ENCODE data around the gene ARL8B. TPM values are rescaled to one million over a fixed set of nuclear protein-coding genes. Genes with fewer than 3 reads are reported as not detected.

Gene ARL8B
- total RNA-seq, 1 experiment from 2014 or later: 28.3 TPM

- POLR2A ChIA-PET: interaction anchor here (0.6 to 1.0 kb wide), 2 partner anchors 15 to 1963 kb away, joined by 3 to 4 read pairs; no protein-coding TSS in a partner anchor
- CTCF ChIA-PET: interaction anchor here (1.0 kb wide), 1 partner anchor 16 kb away, joined by 5 read pairs; no protein-coding TSS in a partner anchor
- H3K4me1 Mint-ChIP-seq: peaks cover 51% of the 10 kb centered on the region
- H3K9me3 Mint-ChIP-seq: no peaks in the 10 kb centered on the region
- DNase-seq (ENCODE audit: low spot score) (peak; percentile 26), ATAC-seq (peak; percentile 76)
- TF ChIP-seq TEAD1 (CRISPR knock-in tag; IDR thresholded peaks at IDR 0.05) (no peak), ZNF425 (CRISPR knock-in tag; conservative IDR thresholded peaks at IDR 0.05) (no peak), E2F4 (CRISPR knock-in tag; IDR thresholded peaks at IDR 0.05; ENCODE audit: borderline replicate concordance, low read depth) (no peak), IRF1 (CRISPR knock-in tag; IDR thresholded peaks at IDR 0.05) (no peak)
- H3K27me3 Mint-ChIP-seq (ENCODE audit: low read depth): no peaks in the 10 kb centered on the region
- peaks cover 80% of the 10 kb centered on the region for H3K36me3 Mint-ChIP-seq
- H3K27ac Mint-ChIP-seq: peak overlapping the region; percentile 92
- peak overlapping the region; percentile 39 for H3K4me3 Mint-ChIP-seq
These were observed 90.8 kb downstream of the ARL8B start for GRCh38 chr3:5212628-5213573.

- Mint-ChIP-seq H3K36me3 (peaks cover 75% of the 10 kb centered on the region), H3K27me3 (ENCODE audit: low read depth) (no peaks in the 10 kb centered on the region), H3K4me1 (peaks cover 57% of the 10 kb centered on the region), H3K9me3 (no peaks in the 10 kb centered on the region), H3K4me3 (peak overlapping the region; percentile 39), H3K27ac (peak overlapping the region; percentile 92)
- peak; percentile 77 for DNase-seq (ENCODE audit: low spot score)
- ATAC-seq: peak; percentile 94
- TF ChIP-seq USF1 (CRISPR knock-in tag; IDR thresholded peaks at IDR 0.05): peak; percentile 58; the same call in 1 of the 2 replicates
- no peak for TF ChIP-seq CTCF (IDR thresholded peaks at IDR 0.05)
- no peak for TF ChIP-seq ZNF671 (CRISPR knock-in tag; IDR thresholded peaks at IDR 0.05)
- peak; percentile 47 for TF ChIP-seq MAX (CRISPR knock-in tag; IDR thresholded peaks at IDR 0.05)
- peak; percentile 89; the same call in 1 of the 2 replicates for TF ChIP-seq FOXP4 (CRISPR knock-in tag; IDR thresholded peaks at IDR 0.05)
- peak; percentile 81; the same call in 1 of the 2 replicates for TF ChIP-seq ETV6 (CRISPR knock-in tag; IDR thresholded peaks at IDR 0.05)
- TF ChIP-seq ZBTB21 (CRISPR knock-in tag; IDR thresholded peaks at IDR 0.05; ENCODE audit: borderline replicate concordance): no peak
- TF ChIP-seq USF2 (CRISPR knock-in tag; IDR thresholded peaks at IDR 0.05): peak; percentile 83
- no peak for TF ChIP-seq PRDM15 (CRISPR knock-in tag; IDR thresholded peaks at IDR 0.05)
- no peak for TF ChIP-seq SMAD4 (CRISPR knock-in tag; IDR thresholded peaks at IDR 0.05)
- CTCF ChIA-PET: interaction anchor here (1.0 kb wide), 1 partner anchor 17 kb away, joined by 5 read pairs; no protein-coding TSS in a partner anchor
- POLR2A ChIA-PET: interaction anchor here (1.0 kb wide), 1 partner anchor 16 kb away, joined by 4 read pairs; no protein-coding TSS in a partner anchor
These were observed 91.5 kb downstream of the ARL8B start for GRCh38 chr3:5213574-5213966.
